Left lung (tissue), 10 donors: ENCODE measurements around the gene DGCR2. TPM values are rescaled to one million over a fixed set of nuclear protein-coding genes. Genes with fewer than 3 reads are reported as not detected.
"Not testable (repeated sequence)": the region's sequence is repeated elsewhere in the genome, so short reads cannot be mapped to it uniquely, and the experiment has no call there.

Source experiments
- ATAC-seq: fragments of 200-7000 bp; cut with Tn5 transposase; one replicate; pipeline ENCODE4 v1.9.1; 2020; ENCODE audit warnings: moderate library complexity
- DNase-seq, 4 donors: peaks; one replicate each; pipeline ENCODE4 v3.0.0-alpha.2; 2013 to 2020
- H3K27ac ChIP-seq, 2 donors: fragments of 200-600 bp; sonication (generic) in 1 of 2; one replicate each; pipeline versions ENCODE4 v1.5.0 to v1.8.0; 2020 to 2021
- H3K27me3 ChIP-seq, 2 donors: fragments of 200-600 bp; sonication (generic) in 1 of 2; one replicate each; pipeline versions ENCODE4 v1.5.0 to v1.8.0; 2020 to 2021
- H3K36me3 ChIP-seq, 2 donors: fragments of 200-600 bp; sonication (generic) in 1 of 2; one replicate each; pipeline versions ENCODE4 v1.5.0 to v1.8.0; 2020 to 2021
- H3K4me1 ChIP-seq, 2 donors: fragments of 200-600 bp; one replicate each; pipeline ENCODE4 v1.8.0; 2021
- H3K4me3 ChIP-seq, 2 donors: fragments of 200-600 bp; sonication (generic) in 1 of 2; one replicate each; pipeline versions ENCODE4 v1.5.0 to v1.8.0; 2020 to 2021; ENCODE audit warnings: mild to moderate bottlenecking in 1 of 2
- H3K9me3 ChIP-seq, 2 donors: fragments of 200-600 bp; sonication (generic) in 1 of 2; one replicate each; pipeline versions ENCODE4 v1.5.0 to v1.8.0; 2020 to 2021
- CTCF ChIP-seq, 2 donors: fragments of 200-600 bp; sonication (generic) in 1 of 2; IDR thresholded peaks; one replicate each; pipeline versions ENCODE4 v1.5.0 to v1.8.0; 2021; ENCODE audit warnings: antibody characterized with exemption in 2 of 2
- intact Hi-C, 2 donors: fragments of 100-400 bp; cut with DNase I; formaldehyde crosslinking; loops; one replicate each; pipeline versions ENCODE4 v1.11.2 to v1.14.2; 2022
- polyA plus RNA-seq, 6 donors: library from polyadenylated mRNA; unstranded; fragments of 120-200 nt; gene quantifications; one replicate each; pipeline ENCODE4 v1.2.1, GENCODE V29; 2013; ENCODE audit not compliant: insufficient read length in 6 of 6
- total RNA-seq, 2 donors: library from RNA; stranded (reverse); fragmentation: NEBNext Ultra II Directional; extraction: Animal tissue kit (Norgen Biotek cat#: 25700); gene quantifications; one replicate each; pipeline ENCODE4 v1.2.1, GENCODE V29; 2021
- donor health status: DM: no; HTN: yes; CAD: no.
- donor health status: DM: no; HTN: no; CAD: no.

The DGCR2 gene
- total and polyA plus RNA-seq, 8 donors, result 55.8 to 87.0 (median 68.2) TPM

GRCh38 chr22:19168088-19168890, 46.1 kb upstream of the DGCR2 start:
- no peak for DNase-seq
- H3K4me3 ChIP-seq, result no peak overlapping the region

GRCh38 chr22:19167106-19167869, 45.1 kb upstream of the DGCR2 start:
- DNase-seq, result no peak
- intact Hi-C loops, result no loop called here
- no peak overlapping the region for H3K27ac ChIP-seq

More at GRCh38 chr22:19168088-19168890, 46.1 kb upstream of the DGCR2 start:
- Histone ChIP-seq H3K9me3 (no peaks in the 10 kb centered on the region), H3K27ac (no peak overlapping the region), H3K36me3 (no peaks in the 10 kb centered on the region), H3K4me1 (peaks cover 8 to 35% of the 10 kb centered on the region in 2 donors), H3K27me3 (peaks cover 23 to 72% of the 10 kb centered on the region in 2 donors)
- TF ChIP-seq CTCF (IDR thresholded peaks at IDR 0.05), result no peak
- intact Hi-C loops, result no loop called here
- ATAC-seq, result no peak

GRCh38 chr22:19166421-19166820, 44.2 kb upstream of the DGCR2 start:
- ATAC-seq (no peak), DNase-seq (no peak)
- no peak for TF ChIP-seq CTCF (IDR thresholded peaks at IDR 0.05)
- Histone ChIP-seq H3K4me1 (peaks cover 0 to 20% of the 10 kb centered on the region in 2 donors), H3K4me3 (no peak overlapping the region), H3K27ac (no peak overlapping the region), H3K27me3 (peaks cover 23 to 72% of the 10 kb centered on the region in 2 donors), H3K36me3 (no peaks in the 10 kb centered on the region), H3K9me3 (no peaks in the 10 kb centered on the region)
- intact Hi-C loops, result no loop called here

More at GRCh38 chr22:19167106-19167869, 45.1 kb upstream of the DGCR2 start:
- peaks cover 0 to 25% of the 10 kb centered on the region in 2 donors for H3K4me1 ChIP-seq
- H3K27me3 ChIP-seq, result peaks cover 23 to 72% of the 10 kb centered on the region in 2 donors
- no peak overlapping the region for H3K4me3 ChIP-seq
- no peaks in the 10 kb centered on the region for H3K9me3 ChIP-seq
- H3K36me3 ChIP-seq, result no peaks in the 10 kb centered on the region
- no peak for ATAC-seq
- no peak for TF ChIP-seq CTCF (IDR thresholded peaks at IDR 0.05)

- Histone ChIP-seq H3K4me3 (no peak overlapping the region), H3K27me3 (peaks cover 15 to 56% of the 10 kb centered on the region in 2 donors), H3K27ac (no peak overlapping the region), H3K9me3 (no peaks in the 10 kb centered on the region), H3K36me3 (no peaks in the 10 kb centered on the region), H3K4me1 (peaks cover 0 to 2% of the 10 kb centered on the region in 2 donors)
- ATAC-seq (no peak), DNase-seq (no peak)
- TF ChIP-seq CTCF (IDR thresholded peaks at IDR 0.05), result no peak
- intact Hi-C loops, result no loop called here
Measured at GRCh38 chr22:19164425-19164824, 42.2 kb upstream of the DGCR2 start.

GRCh38 chr22:19158649-19159048, 36.4 kb upstream of the DGCR2 start:
- ATAC-seq, H3K4me3 ChIP-seq, H3K36me3 ChIP-seq: not testable (repeated sequence)

GRCh38 chr22:19156109-19156508, 33.9 kb upstream of the DGCR2 start:
- H3K27ac ChIP-seq, H3K36me3 ChIP-seq, ATAC-seq, H3K9me3 ChIP-seq, H3K4me1 ChIP-seq, DNase-seq, H3K4me3 ChIP-seq, intact Hi-C loops: not testable (repeated sequence)
- H3K27me3 ChIP-seq, result peaks cover 13 to 56% of the 10 kb centered on the region in 2 donors

More at GRCh38 chr22:19158649-19159048, 36.4 kb upstream of the DGCR2 start:
- DNase-seq, intact Hi-C loops, H3K4me1 ChIP-seq, H3K27ac ChIP-seq, H3K9me3 ChIP-seq: not testable (repeated sequence)
- H3K27me3 ChIP-seq, result peaks cover 0 to 32% of the 10 kb centered on the region in 2 donors
